ENCODE results near the gene TMEM131. TPM values are rescaled to one million over a fixed set of nuclear protein-coding genes. Genes with fewer than 3 reads are reported as not detected.

TMEM131 gene
- total RNA-seq, 1 donor: 45.1 TPM

- DNase-seq (ENCODE audit: low read depth): no peak
- H3K4me3 ChIP-seq (ENCODE audit: low read depth, low read length): no peak overlapping the region
- TF ChIP-seq, protein P1, sequence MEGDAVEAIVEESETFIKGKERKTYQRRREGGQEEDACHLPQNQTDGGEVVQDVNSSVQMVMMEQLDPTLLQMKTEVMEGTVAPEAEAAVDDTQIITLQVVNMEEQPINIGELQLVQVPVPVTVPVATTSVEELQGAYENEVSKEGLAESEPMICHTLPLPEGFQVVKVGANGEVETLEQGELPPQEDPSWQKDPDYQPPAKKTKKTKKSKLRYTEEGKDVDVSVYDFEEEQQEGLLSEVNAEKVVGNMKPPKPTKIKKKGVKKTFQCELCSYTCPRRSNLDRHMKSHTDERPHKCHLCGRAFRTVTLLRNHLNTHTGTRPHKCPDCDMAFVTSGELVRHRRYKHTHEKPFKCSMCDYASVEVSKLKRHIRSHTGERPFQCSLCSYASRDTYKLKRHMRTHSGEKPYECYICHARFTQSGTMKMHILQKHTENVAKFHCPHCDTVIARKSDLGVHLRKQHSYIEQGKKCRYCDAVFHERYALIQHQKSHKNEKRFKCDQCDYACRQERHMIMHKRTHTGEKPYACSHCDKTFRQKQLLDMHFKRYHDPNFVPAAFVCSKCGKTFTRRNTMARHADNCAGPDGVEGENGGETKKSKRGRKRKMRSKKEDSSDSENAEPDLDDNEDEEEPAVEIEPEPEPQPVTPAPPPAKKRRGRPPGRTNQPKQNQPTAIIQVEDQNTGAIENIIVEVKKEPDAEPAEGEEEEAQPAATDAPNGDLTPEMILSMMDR (IDR thresholded peaks at IDR 0.05; ENCODE audit: insufficient read depth, low read length): no peak
Observed at GRCh38 chr2:97719362-97720155, 276.2 kb downstream of the TMEM131 start.

DNA sequence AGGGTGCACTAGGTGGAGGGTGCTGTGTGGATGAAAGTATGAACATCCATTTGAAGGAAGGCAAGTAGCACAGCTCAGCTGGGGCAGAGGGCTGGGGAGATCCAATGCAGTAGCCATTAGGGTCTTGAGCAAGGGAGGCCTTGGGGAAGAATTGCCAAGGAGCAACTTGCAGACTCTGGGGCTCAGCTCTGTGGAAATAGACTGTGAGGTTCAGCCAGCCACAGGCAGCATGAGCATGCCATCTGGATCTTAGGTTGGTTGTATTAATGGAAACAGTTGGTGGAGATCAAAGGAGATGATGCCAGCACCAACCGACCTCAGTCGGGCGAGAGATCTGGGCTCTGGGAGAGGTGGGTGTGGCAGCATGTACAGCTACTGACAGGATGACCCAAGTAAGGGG, 276.8 kb downstream of the TMEM131 start:
- DNase-seq (ENCODE audit: low read depth): no peak
- no peak overlapping the region for H3K4me3 ChIP-seq (ENCODE audit: low read depth, low read length)
- TF ChIP-seq, protein P1 (IDR thresholded peaks at IDR 0.05; ENCODE audit: insufficient read depth, low read length): no peak

- H3K4me3 ChIP-seq (ENCODE audit: low read depth, low read length): no peak overlapping the region
- DNase-seq (ENCODE audit: low read depth): no peak
- TF ChIP-seq, protein P1 (IDR thresholded peaks at IDR 0.05; ENCODE audit: insufficient read depth, low read length): no peak
Observed at GRCh38 chr2:97718051-97718882, 277.5 kb downstream of the TMEM131 start.

- no peak overlapping the region for H3K4me3 ChIP-seq (ENCODE audit: low read depth, low read length)
- DNase-seq (ENCODE audit: low read depth): no peak
- TF ChIP-seq, protein P1 (IDR thresholded peaks at IDR 0.05; ENCODE audit: insufficient read depth, low read length): no peak
Observed at GRCh38 chr2:97717613-97717995, 278.1 kb downstream of the TMEM131 start.

- no peak for DNase-seq (ENCODE audit: low read depth)
- no peak overlapping the region for H3K4me3 ChIP-seq (ENCODE audit: low read depth, low read length)
- TF ChIP-seq, protein P1 (IDR thresholded peaks at IDR 0.05; ENCODE audit: insufficient read depth, low read length): no peak
Observed at GRCh38 chr2:97716695-97717612, 278.8 kb downstream of the TMEM131 start.

- TF ChIP-seq, protein P1 (IDR thresholded peaks at IDR 0.05; ENCODE audit: insufficient read depth, low read length): no peak
- no peak for DNase-seq (ENCODE audit: low read depth)
- H3K4me3 ChIP-seq (ENCODE audit: low read depth, low read length): no peak overlapping the region
Observed at GRCh38 chr2:97715951-97716694, 279.6 kb downstream of the TMEM131 start.
